ENCODE measurements around the gene ANP32B. TPM values are rescaled to one million over a fixed set of nuclear protein-coding genes. Genes with fewer than 3 reads are reported as not detected.

Gene ANP32B
- total and polyA plus RNA-seq, 2 donors from 2014 or later: 101 TPM

- no peaks in the 10 kb centered on the region for H3K27me3 ChIP-seq (ENCODE audit: control insufficient read depth, insufficient read depth, low read length)
- FAIRE-seq (no peak), DNase-seq (peak in 4 of 5 donors; percentile 55 to 69 (median 64))
- H3K27ac ChIP-seq (ENCODE audit: low read depth in 2 of 2, low read length in 2 of 2): no peak overlapping the region
- H3K36me3 ChIP-seq (ENCODE audit: control insufficient read depth in 2 of 3, insufficient read depth in 3 of 3, low read length in 3 of 3): peaks cover 0 to 29% (median 10%) of the 10 kb centered on the region in 3 donors
- no peaks in the 10 kb centered on the region for H3K4me1 ChIP-seq (ENCODE audit: control insufficient read depth in 2 of 3, insufficient read depth in 2 of 3, low read depth in 1 of 3, low read length in 3 of 3)
- intact Hi-C loops (cut with DNase I): no loop called here
- TF ChIP-seq CTCF (IDR thresholded peaks at IDR 0.05; ENCODE audit: borderline replicate concordance, extremely low read depth, insufficient read depth): no peak
- H3K4me3 ChIP-seq (ENCODE audit: low read length in 3 of 3): no peak overlapping the region
- no peak overlapping the region for H3K9ac ChIP-seq (ENCODE audit: low read length in 3 of 3)
- H3K9me3 ChIP-seq (ENCODE audit: control insufficient read depth in 2 of 3, insufficient read depth in 1 of 3, low read length in 3 of 3): no peaks in the 10 kb centered on the region
These were observed 37.5 kb downstream of the ANP32B start for GRCh38 chr9:98020476-98021145.

- Histone ChIP-seq H3K36me3 (ENCODE audit: control insufficient read depth in 2 of 3, insufficient read depth in 3 of 3, low read length in 3 of 3) (peaks cover 0 to 22% (median 6%) of the 10 kb centered on the region in 3 donors), H3K4me3 (ENCODE audit: low read length in 3 of 3) (no peak overlapping the region), H3K4me1 (ENCODE audit: control insufficient read depth in 2 of 3, insufficient read depth in 2 of 3, low read depth in 1 of 3, low read length in 3 of 3) (no peaks in the 10 kb centered on the region), H3K9ac (ENCODE audit: low read length in 3 of 3) (no peak overlapping the region), H3K27ac (ENCODE audit: low read depth in 2 of 2, low read length in 2 of 2) (no peak overlapping the region), H3K9me3 (ENCODE audit: control insufficient read depth in 2 of 3, insufficient read depth in 1 of 3, low read length in 3 of 3) (no peaks in the 10 kb centered on the region), H3K27me3 (ENCODE audit: control insufficient read depth, insufficient read depth, low read length) (no peaks in the 10 kb centered on the region)
- no peak for TF ChIP-seq CTCF (IDR thresholded peaks at IDR 0.05; ENCODE audit: borderline replicate concordance, extremely low read depth, insufficient read depth)
- intact Hi-C loops (cut with DNase I): no loop called here
- FAIRE-seq (no peak), DNase-seq (no peak)
These were observed 38.3 kb downstream of the ANP32B start for GRCh38 chr9:98021306-98022040.

GRCh38 chr9:98022447-98022846 is 39.3 kb downstream of the ANP32B start:
- Histone ChIP-seq H3K9me3 (ENCODE audit: control insufficient read depth in 2 of 3, insufficient read depth in 1 of 3, low read length in 3 of 3) (no peaks in the 10 kb centered on the region), H3K27ac (ENCODE audit: low read depth in 2 of 2, low read length in 2 of 2) (no peak overlapping the region), H3K27me3 (ENCODE audit: control insufficient read depth, insufficient read depth, low read length) (no peaks in the 10 kb centered on the region), H3K9ac (ENCODE audit: low read length in 3 of 3) (no peak overlapping the region), H3K36me3 (ENCODE audit: control insufficient read depth in 2 of 3, insufficient read depth in 3 of 3, low read length in 3 of 3) (peaks cover 0 to 18% (median 6%) of the 10 kb centered on the region in 3 donors), H3K4me1 (ENCODE audit: control insufficient read depth in 2 of 3, insufficient read depth in 2 of 3, low read depth in 1 of 3, low read length in 3 of 3) (no peaks in the 10 kb centered on the region), H3K4me3 (ENCODE audit: low read length in 3 of 3) (no peak overlapping the region)
- intact Hi-C loops (cut with DNase I): no loop called here
- no peak for FAIRE-seq
- no peak for DNase-seq
- no peak for TF ChIP-seq CTCF (IDR thresholded peaks at IDR 0.05; ENCODE audit: borderline replicate concordance, extremely low read depth, insufficient read depth)
